HL-60/S4 treated with retinoic acid at 250 ng/mL for 4 days and 3 days (cell line): ENCODE data around the gene ARHGAP15.
"Not testable (repeated sequence)": the region's sequence is repeated elsewhere in the genome, so short reads cannot be mapped to it uniquely, and the experiment has no call there.

ENCODE experiments used
- in situ Hi-C: fragments of 300-500 bp; cut with MboI; formaldehyde crosslinking; loops from 2 replicates; pipeline ENCODE4 v1.7.0; 2022; ENCODE audit warnings: low sequenced_read_pairs

ARHGAP15 gene

GRCh38 chr2:143514413-143514812, 385.2 kb downstream of the ARHGAP15 start:
- in situ Hi-C loops, result no loop called here

- in situ Hi-C loops, result no loop called here
Observed at GRCh38 chr2:143515318-143515717, 386.1 kb downstream of the ARHGAP15 start.

GRCh38 chr2:143519521-143519920, 390.3 kb downstream of the ARHGAP15 start:
- in situ Hi-C loops, result no loop called here

GRCh38 chr2:143521396-143521795, 392.2 kb downstream of the ARHGAP15 start:
- in situ Hi-C loops, result no loop called here

GRCh38 chr2:143522699-143523098, 393.5 kb downstream of the ARHGAP15 start:
- in situ Hi-C loops, result no loop called here

- in situ Hi-C loops, result no loop called here
Observed at GRCh38 chr2:143524119-143524553, 394.9 kb downstream of the ARHGAP15 start.

- in situ Hi-C loops, result no loop called here
Observed at GRCh38 chr2:143524559-143525401, 395.6 kb downstream of the ARHGAP15 start.

GRCh38 chr2:143525402-143525860, 396.2 kb downstream of the ARHGAP15 start:
- in situ Hi-C loops, result no loop called here

GRCh38 chr2:143526498-143526897, 397.3 kb downstream of the ARHGAP15 start:
- in situ Hi-C loops, result no loop called here

GRCh38 chr2:143528021-143528420, 398.8 kb downstream of the ARHGAP15 start:
- in situ Hi-C loops, result no loop called here

GRCh38 chr2:143529118-143529720, 400.0 kb downstream of the ARHGAP15 start:
- in situ Hi-C loops, result no loop called here

GRCh38 chr2:143530758-143531157, 401.5 kb downstream of the ARHGAP15 start:
- in situ Hi-C loops, result no loop called here

GRCh38 chr2:143532061-143532460, 402.8 kb downstream of the ARHGAP15 start:
- in situ Hi-C loops, result no loop called here

- in situ Hi-C loops, result no loop called here
Observed at GRCh38 chr2:143533846-143534245, 404.6 kb downstream of the ARHGAP15 start.

- in situ Hi-C loops, result no loop called here
Observed at GRCh38 chr2:143535802-143536201, 406.6 kb downstream of the ARHGAP15 start.

- in situ Hi-C loops, result not testable (repeated sequence)
Observed at GRCh38 chr2:143541899-143542298, 412.7 kb downstream of the ARHGAP15 start.

GRCh38 chr2:143545059-143545948, 416.1 kb downstream of the ARHGAP15 start:
- in situ Hi-C loops, result no loop called here

- in situ Hi-C loops, result no loop called here
Observed at GRCh38 chr2:143545949-143546255, 416.7 kb downstream of the ARHGAP15 start.

GRCh38 chr2:143548032-143548431, 418.8 kb downstream of the ARHGAP15 start:
- in situ Hi-C loops, result no loop called here

GRCh38 chr2:143550500-143550899, 421.3 kb downstream of the ARHGAP15 start:
- in situ Hi-C loops, result no loop called here

GRCh38 chr2:143551971-143552650, 422.9 kb downstream of the ARHGAP15 start:
- in situ Hi-C loops, result no loop called here
